Neural cell (in vitro differentiated cells): ENCODE measurements around the gene CCSER2.

Experiments
- EP300 ChIP-seq: fragments of 450-650 bp; conservative IDR thresholded peaks from 2 replicates; pipeline ENCODE4 v1.6.1; 2014; ENCODE audit warnings: antibody characterized with exemption, mild to moderate bottlenecking, moderate library complexity; ENCODE audit not compliant: poor library complexity, severe bottlenecking
- EZH2 ChIP-seq: fragments of 200-600, 300-800 bp; shearing (Covaris generic), sonication (generic); IDR thresholded peaks from 2 replicates; pipeline ENCODE4 v1.6.1; 2014; ENCODE audit warnings: antibody characterized with exemption, low read length, borderline replicate concordance, mild to moderate bottlenecking; ENCODE audit not compliant: insufficient read depth, poor library complexity, severe bottlenecking
- POLR2AphosphoS5 ChIP-seq: IDR thresholded peaks from 2 replicates; pipeline ENCODE4 v1.6.1; 2012
- RAD21 ChIP-seq: fragments of 450-650 bp; conservative IDR thresholded peaks from 2 replicates; pipeline ENCODE4 v1.6.1; 2014; ENCODE audit warnings: antibody characterized with exemption, mild to moderate bottlenecking, moderate library complexity
- REST ChIP-seq: IDR thresholded peaks from 2 replicates; pipeline ENCODE4 v1.6.1; 2012; ENCODE audit warnings: borderline replicate concordance
- SMC3 ChIP-seq: fragments of 450-650 bp; conservative IDR thresholded peaks from 2 replicates; pipeline ENCODE4 v1.6.1; 2014; ENCODE audit warnings: antibody characterized with exemption, mild to moderate bottlenecking, moderate library complexity; ENCODE audit not compliant: poor library complexity
- TAF1 ChIP-seq: IDR thresholded peaks from 2 replicates; pipeline ENCODE4 v1.6.1; 2012; ENCODE audit warnings: low read depth
- TF ChIP-seq, protein P1 (sequence below): fragments of 450-650 bp; IDR thresholded peaks from 2 replicates; pipeline ENCODE4 v1.5.1; 2014; ENCODE audit warnings: antibody characterized with exemption, mild to moderate bottlenecking, moderate library complexity; ENCODE audit not compliant: poor library complexity, severe bottlenecking

DNA sequence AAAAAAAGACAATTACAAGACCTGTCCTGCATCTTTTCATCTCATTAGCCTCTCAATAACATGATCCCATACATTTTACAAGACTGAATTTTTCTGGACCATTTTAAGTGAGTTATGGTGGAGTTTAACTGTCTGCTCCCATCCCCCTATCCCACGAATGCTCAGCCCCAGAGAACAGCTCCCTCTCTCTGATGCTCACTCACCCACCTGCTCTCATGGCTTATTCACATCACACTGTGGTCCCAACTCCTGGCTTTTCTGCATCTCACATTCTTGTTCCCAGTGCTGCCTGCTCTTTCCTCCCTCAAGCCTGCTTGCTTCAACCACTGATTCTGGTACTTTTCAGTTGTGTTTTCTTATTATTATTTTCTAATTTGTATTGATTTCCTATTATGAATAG is 20.4 kb upstream of the CCSER2 start:
- TF ChIP-seq TAF1, result no peak
- TF ChIP-seq, protein P1, sequence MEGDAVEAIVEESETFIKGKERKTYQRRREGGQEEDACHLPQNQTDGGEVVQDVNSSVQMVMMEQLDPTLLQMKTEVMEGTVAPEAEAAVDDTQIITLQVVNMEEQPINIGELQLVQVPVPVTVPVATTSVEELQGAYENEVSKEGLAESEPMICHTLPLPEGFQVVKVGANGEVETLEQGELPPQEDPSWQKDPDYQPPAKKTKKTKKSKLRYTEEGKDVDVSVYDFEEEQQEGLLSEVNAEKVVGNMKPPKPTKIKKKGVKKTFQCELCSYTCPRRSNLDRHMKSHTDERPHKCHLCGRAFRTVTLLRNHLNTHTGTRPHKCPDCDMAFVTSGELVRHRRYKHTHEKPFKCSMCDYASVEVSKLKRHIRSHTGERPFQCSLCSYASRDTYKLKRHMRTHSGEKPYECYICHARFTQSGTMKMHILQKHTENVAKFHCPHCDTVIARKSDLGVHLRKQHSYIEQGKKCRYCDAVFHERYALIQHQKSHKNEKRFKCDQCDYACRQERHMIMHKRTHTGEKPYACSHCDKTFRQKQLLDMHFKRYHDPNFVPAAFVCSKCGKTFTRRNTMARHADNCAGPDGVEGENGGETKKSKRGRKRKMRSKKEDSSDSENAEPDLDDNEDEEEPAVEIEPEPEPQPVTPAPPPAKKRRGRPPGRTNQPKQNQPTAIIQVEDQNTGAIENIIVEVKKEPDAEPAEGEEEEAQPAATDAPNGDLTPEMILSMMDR, result no peak
- TF ChIP-seq EZH2, result no peak
- TF ChIP-seq POLR2AphosphoS5, result no peak
- no peak for TF ChIP-seq RAD21
- TF ChIP-seq REST, result no peak
- TF ChIP-seq EP300, result no peak
- TF ChIP-seq SMC3, result no peak
